ENCODE results near the gene LOXL4. TPM values are rescaled to one million over a fixed set of nuclear protein-coding genes. Genes with fewer than 3 reads are reported as not detected.

Gene LOXL4
- total RNA-seq, 2 experiments from 2014 or later: not detected

DNA sequence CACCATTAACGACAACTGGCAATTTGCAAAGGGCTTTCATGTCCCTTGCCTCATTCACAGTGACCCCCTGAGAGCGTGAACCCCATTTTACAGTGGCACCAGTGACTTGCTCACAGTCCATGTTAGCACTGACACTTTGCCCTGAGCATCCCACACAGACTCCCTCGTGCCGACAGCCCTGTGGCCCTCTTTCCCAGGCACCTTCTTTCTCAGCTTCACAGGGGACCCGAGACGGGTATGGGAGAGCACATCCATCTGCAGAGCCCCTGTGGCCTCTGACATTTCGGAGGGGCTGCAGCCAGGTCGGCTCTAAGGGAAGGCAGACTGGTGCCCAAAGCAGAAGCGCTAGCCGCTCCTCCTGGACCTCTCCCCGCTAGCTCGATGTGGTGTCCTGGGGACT is 10.8 kb downstream of the LOXL4 start:
- Mint-ChIP-seq H3K27me3 (no peaks in the 10 kb centered on the region), H3K4me3 (no peak overlapping the region), H3K36me3 (ENCODE audit: low read depth) (peaks cover 7% of the 10 kb centered on the region), H3K27ac (no peak overlapping the region), H3K9me3 (no peaks in the 10 kb centered on the region), H3K4me1 (ENCODE audit: low read depth) (no peaks in the 10 kb centered on the region)
- ATAC-seq (ENCODE audit: poor library complexity): no peak
- intact Hi-C loops (cut with DNase I, micrococcal nuclease): no loop called here
- TF ChIP-seq, protein P1, sequence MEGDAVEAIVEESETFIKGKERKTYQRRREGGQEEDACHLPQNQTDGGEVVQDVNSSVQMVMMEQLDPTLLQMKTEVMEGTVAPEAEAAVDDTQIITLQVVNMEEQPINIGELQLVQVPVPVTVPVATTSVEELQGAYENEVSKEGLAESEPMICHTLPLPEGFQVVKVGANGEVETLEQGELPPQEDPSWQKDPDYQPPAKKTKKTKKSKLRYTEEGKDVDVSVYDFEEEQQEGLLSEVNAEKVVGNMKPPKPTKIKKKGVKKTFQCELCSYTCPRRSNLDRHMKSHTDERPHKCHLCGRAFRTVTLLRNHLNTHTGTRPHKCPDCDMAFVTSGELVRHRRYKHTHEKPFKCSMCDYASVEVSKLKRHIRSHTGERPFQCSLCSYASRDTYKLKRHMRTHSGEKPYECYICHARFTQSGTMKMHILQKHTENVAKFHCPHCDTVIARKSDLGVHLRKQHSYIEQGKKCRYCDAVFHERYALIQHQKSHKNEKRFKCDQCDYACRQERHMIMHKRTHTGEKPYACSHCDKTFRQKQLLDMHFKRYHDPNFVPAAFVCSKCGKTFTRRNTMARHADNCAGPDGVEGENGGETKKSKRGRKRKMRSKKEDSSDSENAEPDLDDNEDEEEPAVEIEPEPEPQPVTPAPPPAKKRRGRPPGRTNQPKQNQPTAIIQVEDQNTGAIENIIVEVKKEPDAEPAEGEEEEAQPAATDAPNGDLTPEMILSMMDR (IDR thresholded peaks at IDR 0.05): no peak
- POLR2A ChIA-PET: no interaction called here
- H3K36me3 ChIP-seq (ENCODE audit: insufficient read depth, low read length): peaks cover 4% of the 10 kb centered on the region
- no peak overlapping the region for H3K27ac ChIP-seq (ENCODE audit: low read depth in 1 of 2, low read length in 2 of 2)
- DNase-seq: no peak
- H3K9me3 ChIP-seq (ENCODE audit: control insufficient read depth in 1 of 2, insufficient read depth in 1 of 2, low read length in 2 of 2): no peaks in the 10 kb centered on the region
- H3K4me1 ChIP-seq (ENCODE audit: insufficient read depth, low read length): no peaks in the 10 kb centered on the region
- H3K4me3 ChIP-seq (ENCODE audit: low read length): no peak overlapping the region
- CTCF ChIA-PET: no interaction called here
- H3K27me3 ChIP-seq (ENCODE audit: control insufficient read depth in 1 of 2, insufficient read depth in 2 of 2, low read length in 2 of 2): no peaks in the 10 kb centered on the region

DNA sequence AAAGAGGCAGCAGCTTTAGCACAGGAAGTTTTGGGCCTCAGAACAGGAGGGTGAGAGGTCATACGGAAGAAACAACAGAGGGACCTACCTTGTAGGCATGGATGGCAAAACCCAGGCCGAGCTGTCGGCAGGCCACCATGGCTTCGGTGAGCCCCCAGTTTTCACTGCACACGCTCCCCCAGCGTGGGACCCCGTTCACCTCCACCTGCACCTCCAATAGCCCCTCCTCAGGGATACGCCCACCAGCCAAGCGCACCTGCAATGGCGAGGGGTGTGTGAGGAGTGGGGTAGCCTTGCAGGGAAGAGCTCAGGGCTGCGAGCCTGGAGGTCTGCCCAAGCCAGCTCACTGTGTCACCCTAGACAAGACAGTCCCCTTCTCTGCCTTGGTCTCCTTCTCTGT is 11.3 kb downstream of the LOXL4 start:
- H3K4me1 Mint-ChIP-seq (ENCODE audit: low read depth): no peaks in the 10 kb centered on the region
- TF ChIP-seq, protein P1 (IDR thresholded peaks at IDR 0.05): no peak
- peaks cover 7% of the 10 kb centered on the region for H3K36me3 Mint-ChIP-seq (ENCODE audit: low read depth)
- Histone ChIP-seq H3K27ac (ENCODE audit: low read depth in 1 of 2, low read length in 2 of 2) (no peak overlapping the region), H3K4me3 (ENCODE audit: low read length) (no peak overlapping the region), H3K4me1 (ENCODE audit: insufficient read depth, low read length) (no peaks in the 10 kb centered on the region), H3K9me3 (ENCODE audit: control insufficient read depth in 1 of 2, insufficient read depth in 1 of 2, low read length in 2 of 2) (no peaks in the 10 kb centered on the region), H3K36me3 (ENCODE audit: insufficient read depth, low read length) (peaks cover 4% of the 10 kb centered on the region), H3K27me3 (ENCODE audit: control insufficient read depth in 1 of 2, insufficient read depth in 2 of 2, low read length in 2 of 2) (no peaks in the 10 kb centered on the region)
- H3K9me3 Mint-ChIP-seq: no peaks in the 10 kb centered on the region
- no peaks in the 10 kb centered on the region for H3K27me3 Mint-ChIP-seq
- no peak overlapping the region for H3K27ac Mint-ChIP-seq
- intact Hi-C loops (cut with DNase I, micrococcal nuclease): no loop called here
- ATAC-seq (ENCODE audit: poor library complexity) (no peak), DNase-seq (no peak)
- ChIA-PET CTCF (no interaction called here), POLR2A (no interaction called here)
- H3K4me3 Mint-ChIP-seq: no peak overlapping the region

DNA sequence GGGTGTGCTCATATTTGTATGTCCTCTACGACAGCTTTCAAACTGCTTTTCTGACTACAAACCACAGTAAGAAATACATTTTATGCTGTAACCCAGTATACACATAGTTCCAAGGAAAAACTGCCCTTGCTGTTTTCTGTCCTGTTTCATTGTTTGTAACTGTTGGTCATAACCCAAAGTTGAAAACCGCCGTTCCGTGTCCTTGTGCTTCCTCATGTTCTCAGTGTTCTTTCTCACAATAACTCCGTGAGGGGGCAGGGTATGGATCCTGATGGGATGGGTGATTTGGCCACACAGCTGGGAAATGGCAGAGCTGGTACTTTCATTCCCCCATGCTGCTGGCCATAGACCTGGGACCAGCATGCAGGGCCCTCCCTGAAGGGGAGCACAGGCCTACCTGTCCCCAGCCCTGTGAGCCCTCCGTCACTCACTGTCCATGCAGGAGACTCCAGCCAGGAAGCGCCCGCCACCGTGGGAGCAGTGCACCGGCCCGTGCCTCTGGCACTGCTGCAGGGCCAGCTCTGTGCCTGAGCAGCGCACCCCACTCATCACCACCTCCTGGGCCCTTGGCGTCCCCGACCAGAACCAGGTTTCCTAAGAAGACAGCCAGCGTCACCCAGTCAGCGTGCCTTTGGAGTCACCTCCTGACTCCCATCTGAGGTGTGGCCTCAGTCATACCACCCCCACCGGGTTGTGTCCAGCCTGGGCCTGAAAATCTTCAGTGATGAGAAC is 12.7 kb downstream of the LOXL4 start:
- Mint-ChIP-seq H3K9me3 (no peaks in the 10 kb centered on the region), H3K4me3 (no peak overlapping the region), H3K36me3 (ENCODE audit: low read depth) (peaks cover 14% of the 10 kb centered on the region), H3K27me3 (no peaks in the 10 kb centered on the region), H3K27ac (no peak overlapping the region), H3K4me1 (ENCODE audit: low read depth) (no peaks in the 10 kb centered on the region)
- H3K27me3 ChIP-seq (ENCODE audit: control insufficient read depth in 1 of 2, insufficient read depth in 2 of 2, low read length in 2 of 2): no peaks in the 10 kb centered on the region
- H3K36me3 ChIP-seq (ENCODE audit: insufficient read depth, low read length): peaks cover 9% of the 10 kb centered on the region
- H3K9me3 ChIP-seq (ENCODE audit: control insufficient read depth in 1 of 2, insufficient read depth in 1 of 2, low read length in 2 of 2): no peaks in the 10 kb centered on the region
- H3K4me3 ChIP-seq (ENCODE audit: low read length): no peak overlapping the region
- POLR2A ChIA-PET: no interaction called here
- CTCF ChIA-PET: no interaction called here
- no peak for ATAC-seq (ENCODE audit: poor library complexity)
- DNase-seq: no peak
- TF ChIP-seq, protein P1 (IDR thresholded peaks at IDR 0.05): no peak
- no peaks in the 10 kb centered on the region for H3K4me1 ChIP-seq (ENCODE audit: insufficient read depth, low read length)
- intact Hi-C loops (cut with DNase I, micrococcal nuclease): no loop called here
- H3K27ac ChIP-seq (ENCODE audit: low read depth in 1 of 2, low read length in 2 of 2): no peak overlapping the region
